CD4-positive, alpha-beta T cell treated with Interleukin-4 for 4 hours (primary cell): ENCODE results near the gene NPPB.

ENCODE experiments used
- DNase-seq: peaks from one replicate; pipeline ENCODE4 v3.0.0-alpha.2; 2020

The NPPB gene

DNA sequence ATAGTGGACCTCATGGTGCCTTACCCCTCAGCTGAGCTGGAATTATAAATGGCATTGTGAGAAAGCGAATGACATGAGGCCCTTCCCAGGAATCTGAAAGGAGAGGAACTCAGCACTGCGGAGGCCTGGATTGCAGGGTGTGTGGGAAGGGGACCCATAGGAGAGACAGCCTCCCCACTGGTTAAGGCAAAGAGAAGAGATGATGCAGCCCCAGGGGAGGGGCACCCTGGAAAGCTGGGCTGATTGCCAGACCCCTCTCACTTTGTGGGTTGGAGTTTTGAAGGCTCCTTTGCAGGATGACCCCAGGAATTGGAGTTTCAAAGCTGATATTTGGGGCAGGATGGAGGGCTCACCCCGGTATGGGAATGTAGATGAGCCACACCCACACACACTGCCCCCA, 2.0 kb downstream of the NPPB start:
- DNase-seq = no peak

DNA sequence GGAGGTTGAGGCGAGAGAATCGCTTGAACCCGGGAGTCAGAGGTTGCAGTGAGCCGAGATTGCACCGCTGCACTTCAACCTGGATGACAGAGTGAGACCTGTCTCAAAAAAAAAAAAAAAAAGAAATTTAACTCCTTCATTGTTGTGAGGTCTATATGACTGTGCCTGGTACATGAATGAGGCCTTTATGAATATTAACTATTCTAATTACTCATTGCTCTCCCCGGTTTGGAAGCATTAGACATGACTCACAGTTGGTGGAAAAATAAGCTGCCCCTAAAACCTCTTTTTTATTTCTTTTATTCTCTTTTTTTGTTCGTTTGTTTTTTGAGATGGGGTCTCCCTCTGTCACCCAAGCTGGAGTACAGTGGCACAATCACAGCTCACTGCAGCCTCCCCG, 3.3 kb downstream of the NPPB start:
- no peak for DNase-seq

DNA sequence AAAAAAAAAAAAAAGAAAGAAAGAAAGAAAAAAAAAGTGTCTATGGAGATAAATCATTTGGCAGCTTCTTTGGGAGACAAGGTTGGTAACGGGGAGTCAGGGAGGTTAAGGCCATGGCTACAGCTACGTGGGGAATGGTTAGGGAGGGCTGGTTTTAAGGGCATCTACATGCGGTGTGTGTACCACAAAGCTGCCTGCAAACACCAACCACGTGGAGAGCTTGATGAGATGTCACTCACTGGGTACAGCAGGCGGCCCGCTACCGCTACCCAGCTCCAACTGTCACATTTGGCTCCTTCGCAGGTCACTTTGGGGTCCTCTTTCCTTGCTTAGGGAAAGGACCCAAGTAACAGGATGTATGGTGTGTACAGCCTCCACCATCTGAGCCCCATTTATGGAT, 4.2 kb downstream of the NPPB start:
- no peak for DNase-seq

DNA sequence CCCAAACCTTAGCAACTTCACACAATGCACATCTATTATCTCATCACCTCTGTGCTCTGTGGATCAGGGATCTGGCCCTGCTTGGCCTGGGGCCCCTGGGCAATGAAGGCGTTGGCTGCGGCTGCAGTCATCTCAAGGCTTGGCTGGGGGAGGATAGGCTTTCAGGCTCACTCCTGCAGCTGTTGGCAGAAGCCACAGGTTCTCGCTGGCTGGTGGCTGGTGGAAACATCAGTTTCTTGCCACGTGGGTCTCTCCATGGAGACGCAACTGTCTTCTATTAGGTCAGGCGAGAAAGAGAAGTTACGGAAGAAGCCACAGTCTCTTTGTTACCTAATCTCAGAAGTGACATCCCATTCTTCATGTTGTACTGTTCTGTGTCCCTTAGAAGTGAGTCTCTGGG, 7.6 kb downstream of the NPPB start:
- no peak for DNase-seq

DNA sequence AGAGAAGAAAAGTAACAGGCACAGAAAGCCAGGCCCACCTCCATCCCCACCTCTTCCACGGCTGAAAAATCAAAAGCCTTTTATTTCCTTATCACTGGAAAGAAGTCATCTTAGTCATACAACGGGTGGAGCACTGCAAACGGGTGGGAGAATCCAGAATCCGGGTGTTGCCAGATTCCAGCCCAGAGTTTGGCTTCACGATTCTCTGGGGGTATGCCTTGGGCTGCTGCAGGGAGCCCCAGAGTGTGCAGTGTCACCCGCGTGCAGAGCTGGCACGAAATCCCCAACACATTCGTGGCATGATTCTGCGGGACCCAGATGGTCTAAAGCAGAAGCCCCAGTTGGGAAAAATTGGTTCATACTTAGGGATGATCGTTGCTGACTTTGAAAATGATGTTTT, 8.6 kb downstream of the NPPB start:
- no peak for DNase-seq

DNA sequence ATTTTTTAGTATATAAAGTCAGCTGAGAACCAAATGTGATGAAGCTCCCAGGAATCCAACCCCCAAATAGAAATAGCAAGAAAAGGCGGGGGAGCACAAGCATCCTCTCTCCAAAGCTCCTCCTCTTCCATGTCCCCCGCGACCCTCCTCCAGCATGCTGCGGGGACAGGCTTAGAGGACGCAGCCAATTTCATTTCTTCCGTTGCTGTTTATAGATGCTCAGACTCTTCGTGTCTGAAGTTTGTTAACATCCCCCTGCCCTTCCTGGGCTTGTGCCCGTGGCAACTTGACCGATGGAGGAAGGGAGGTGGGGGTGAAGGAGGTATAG, 10.4 kb downstream of the NPPB start:
- DNase-seq = no peak

DNA sequence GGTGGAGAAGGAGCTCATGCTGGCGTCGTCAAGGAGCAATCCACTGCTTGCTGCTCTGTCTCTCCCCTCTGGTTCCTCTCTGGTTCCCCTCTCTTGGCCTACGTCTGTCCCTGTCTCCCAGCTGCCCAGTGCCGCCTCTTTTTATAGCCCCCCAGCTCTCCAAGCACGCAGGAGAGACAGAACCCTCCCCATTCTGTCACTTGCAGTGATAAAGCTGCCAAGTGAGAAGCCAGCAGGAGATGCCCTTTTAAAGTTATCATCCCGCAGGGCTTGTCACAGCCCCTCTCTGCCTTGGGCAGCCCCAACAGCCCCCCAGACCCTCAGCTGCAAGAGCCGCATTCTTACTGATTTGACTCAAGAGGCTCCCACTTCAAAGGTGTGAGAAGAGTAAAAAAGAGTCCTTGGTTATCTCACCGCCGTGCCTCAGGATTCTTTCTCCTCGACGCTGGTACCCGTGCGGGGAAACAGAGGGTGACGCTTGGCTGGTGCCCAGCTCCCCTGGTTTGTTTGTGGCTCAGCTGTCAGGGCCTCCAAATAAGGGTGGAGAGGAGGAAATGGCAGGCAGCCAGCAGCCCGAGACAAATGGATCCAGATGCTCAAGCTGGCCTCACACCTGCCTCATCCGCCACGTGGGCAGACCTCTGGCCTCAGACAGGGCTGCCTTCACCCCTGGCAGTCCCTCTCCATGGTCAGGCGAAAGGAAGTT, 10.9 kb downstream of the NPPB start, which contains the start of gene NPPA:
Gene NPPA (minus strand): TSS at position 117 of the 706 bp plus-strand sequence. CDS start 99 bp downstream, at position 18.
- no peak for DNase-seq

DNA sequence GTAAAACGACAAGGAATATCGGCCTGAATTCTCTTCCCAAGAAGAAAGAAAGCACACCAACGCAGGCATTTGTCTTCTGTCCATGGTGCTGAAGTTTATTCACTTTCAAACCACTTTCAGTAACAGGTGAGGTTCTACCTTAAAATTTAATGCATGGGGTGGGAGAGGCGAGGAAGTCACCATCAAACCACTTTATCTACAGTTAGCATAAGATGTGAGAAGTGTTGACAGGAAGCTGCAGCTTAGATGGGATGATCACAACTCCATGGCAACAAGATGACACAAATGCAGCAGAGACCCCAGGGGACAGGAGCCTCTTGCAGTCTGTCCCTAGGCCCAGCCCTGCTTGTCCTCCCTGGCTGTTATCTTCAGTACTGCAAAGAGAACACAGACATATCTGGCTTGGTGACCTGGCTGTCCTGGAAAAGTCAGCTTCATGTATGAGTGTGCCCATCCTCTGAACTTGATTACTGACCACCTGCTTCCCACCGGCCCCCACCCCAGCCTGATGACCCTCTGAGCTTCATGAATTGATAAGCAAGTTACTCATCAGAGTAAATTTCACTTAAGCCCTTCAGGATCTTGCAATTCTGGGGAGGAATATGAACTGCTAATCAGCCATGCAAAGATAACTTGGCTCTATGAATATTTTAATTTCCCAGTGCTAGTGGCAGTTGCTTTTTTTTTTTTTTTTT, 13.0 kb downstream of the NPPB start:
- DNase-seq = no peak

DNA sequence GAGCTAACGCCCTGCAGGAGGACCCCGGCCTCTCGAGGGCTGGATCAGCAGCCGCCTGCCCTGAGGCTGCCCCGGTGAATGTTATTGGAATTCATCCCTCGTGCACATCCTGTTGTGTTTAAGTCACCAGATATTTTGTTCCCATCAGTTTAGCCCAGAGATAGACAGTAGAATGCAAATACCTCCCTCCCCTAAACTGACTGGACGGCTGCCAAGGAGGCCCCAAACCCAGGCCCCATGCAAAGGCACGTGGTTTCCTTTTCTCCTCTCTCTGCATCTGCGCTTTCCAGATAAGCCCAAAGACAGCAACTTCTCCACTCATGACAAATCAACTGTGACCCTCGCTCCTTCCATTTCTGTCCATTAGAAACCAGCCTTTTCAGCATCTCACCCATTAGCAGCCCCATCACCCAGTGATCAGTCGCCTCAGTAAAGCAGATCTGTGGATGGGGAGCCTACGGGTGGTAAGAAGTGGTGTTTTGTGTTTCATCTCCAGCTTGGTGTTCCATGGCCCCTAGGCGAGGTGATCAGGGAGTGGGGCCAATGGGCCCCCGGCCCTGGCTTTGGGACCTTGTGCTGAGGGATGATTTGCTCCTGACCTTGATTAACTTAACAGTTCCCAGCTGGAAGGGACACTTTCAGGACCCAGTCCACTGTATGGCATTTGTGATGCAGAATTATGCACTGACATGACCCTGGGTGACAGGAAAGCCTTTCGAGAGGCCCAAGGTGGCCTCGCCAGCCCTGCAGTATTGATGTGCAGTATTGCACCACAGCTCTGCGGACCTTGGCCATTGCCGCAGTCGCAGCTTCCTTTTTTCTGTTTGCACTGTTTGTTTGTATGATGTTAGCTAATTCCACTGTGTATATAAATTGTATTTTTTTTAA, 16.3 kb downstream of the NPPB start:
- no peak for DNase-seq

DNA sequence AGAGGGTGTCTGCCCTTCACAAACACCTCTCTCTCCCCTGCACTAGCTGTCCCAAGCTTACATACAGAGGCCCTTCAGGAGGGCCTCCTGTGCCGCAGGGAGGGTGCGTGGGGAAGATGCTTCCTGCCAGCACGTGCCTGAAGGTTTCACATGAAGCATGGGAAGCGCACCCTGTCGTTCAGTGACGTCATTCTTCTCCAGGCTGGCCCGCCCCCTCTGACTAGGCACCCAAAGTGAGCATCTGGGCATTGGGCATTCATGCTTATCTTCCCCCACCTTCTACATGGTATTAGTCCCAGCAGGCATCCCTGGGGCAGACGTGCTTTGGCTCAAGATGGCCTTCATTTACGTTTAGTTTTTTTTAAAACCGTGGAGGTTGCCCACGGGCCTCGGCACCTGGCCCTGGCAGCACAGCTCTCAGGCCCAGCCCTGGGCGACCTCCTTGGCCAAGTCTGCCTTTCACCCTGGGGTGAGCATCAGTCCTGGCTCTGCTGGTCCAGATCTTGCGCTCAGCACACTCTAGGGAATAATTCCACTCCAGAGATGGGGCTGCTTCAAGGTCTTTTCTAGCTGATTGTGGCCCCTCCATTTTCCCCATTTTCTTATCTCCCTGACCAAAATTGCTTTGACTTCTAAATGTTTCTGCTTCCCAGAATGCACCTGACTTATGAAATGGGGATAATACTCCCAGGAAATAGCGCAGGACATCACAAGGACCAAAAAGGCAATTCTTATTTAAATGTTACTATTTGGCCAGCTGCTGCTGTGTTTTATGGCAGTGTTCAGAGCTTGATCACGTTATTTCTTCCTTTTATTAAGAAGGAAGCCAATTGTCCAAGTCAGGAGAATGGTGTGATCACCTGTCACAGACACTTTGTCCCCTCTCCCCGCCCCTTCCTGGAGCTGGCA, 17.2 kb downstream of the NPPB start:
- DNase-seq = no peak

DNA sequence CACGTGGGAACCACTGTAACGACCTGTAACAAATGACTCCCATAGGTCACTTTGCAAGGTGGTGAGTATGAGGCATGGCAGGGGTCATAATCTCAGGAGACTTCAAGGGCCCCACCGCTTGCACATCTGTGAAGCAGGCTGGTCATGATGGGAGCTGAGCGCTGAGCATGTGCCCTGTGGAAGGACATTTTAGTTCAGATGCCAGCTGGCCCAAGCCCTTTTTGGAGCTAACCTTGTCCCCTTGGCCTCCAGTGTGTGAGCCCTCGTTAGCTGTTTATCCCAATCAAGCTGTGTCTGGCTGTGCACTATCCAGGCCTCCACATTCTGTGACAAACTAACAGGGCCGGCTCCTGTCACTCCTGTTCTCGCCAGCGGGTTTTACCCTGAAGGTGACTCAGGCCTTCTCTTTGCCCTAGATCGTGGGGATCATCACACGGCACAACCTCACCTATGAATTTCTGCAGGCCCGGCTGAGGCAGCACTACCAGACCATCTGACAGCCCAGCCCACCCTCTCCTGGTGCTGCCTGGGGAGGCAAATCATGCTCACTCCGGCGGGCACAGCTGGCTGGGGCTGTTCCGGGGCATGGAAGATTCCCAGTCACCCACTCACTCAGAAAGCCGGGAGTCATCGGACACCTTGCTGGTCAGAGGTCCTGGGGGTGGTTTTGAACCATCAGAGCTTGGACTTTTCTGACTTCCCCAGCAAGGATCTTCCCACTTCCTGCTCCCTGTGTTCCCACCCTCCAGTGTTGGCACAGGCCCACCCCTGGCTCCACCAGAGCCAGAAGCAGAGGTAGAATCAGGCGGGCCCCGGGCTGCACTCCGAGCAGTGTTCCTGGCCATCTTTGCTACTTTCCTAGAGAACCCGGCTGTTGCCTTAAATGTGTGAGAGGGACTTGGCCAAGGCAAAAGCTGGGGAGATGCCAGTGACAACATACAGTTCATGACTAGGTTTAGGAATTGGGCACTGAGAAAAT, 18.7 kb downstream of the NPPB start:
- DNase-seq = no peak

DNA sequence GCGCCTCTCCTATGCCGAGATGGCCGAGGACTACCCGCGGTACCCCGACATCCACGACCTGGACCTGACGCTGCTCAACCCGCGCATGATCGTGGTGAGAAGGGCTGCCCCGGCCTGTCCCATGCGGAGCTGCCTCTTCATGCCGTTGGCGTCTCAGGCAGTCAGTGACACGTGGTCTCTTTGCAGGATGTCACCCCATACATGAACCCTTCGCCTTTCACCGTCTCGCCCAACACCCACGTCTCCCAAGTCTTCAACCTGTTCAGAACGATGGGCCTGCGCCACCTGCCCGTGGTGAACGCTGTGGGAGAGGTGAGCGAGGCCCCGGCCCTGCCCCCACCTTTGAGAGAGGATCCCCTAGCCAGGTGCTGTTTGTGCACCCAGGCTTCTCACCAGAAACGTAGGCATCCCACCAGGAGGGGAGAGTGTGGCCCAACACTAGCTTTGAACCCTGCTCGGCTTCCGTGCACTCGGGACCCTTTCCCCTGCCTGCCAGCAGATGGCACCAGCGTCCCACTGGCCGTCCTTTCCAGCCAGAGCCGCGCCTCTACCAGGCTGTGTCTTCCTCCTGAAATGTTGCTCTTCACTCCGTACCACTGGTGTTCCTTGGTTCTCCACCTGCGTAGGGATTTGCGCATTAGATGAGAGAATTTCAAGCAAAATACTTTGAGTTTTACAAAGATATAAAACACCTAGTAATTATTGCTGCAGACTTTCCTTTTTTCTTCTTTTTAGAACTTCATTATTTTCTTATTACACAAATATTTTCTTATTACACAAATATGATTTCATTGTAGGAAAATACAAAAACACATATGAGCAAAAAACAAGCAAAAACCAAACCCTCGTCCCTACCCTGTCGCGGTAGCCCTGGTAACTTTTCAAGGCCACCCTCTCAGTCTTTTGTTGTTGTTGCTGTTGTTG, 20.1 kb downstream of the NPPB start:
- peak; percentile 61 for DNase-seq

DNA sequence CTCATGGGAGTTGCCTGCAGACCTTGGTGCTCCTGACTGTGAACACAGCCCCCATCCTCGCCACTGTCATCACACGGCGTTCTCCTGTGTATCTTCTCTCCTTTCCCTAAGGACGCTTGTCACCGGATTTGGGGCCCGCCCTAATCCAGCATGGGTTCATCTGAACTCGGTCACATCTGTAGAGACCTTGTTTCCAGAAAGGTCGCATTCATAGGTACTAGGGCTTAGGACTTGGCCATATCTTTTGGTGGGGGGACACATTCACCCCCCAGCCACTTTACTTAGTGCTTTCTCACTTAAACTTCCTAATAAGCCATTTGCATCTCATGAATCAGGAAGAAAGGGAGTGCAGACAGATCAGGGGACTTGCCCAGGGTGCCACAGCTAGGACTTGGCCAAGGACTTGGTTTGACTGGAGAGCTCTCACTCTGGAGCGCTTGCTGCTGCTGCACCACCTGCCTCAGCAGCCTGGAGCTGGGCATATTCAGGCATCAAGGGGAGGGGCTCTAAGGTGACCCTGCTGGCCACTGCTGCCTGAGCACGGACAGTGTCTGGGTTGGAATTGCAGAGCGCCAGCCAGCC, 20.9 kb downstream of the NPPB start:
- no peak for DNase-seq

DNA sequence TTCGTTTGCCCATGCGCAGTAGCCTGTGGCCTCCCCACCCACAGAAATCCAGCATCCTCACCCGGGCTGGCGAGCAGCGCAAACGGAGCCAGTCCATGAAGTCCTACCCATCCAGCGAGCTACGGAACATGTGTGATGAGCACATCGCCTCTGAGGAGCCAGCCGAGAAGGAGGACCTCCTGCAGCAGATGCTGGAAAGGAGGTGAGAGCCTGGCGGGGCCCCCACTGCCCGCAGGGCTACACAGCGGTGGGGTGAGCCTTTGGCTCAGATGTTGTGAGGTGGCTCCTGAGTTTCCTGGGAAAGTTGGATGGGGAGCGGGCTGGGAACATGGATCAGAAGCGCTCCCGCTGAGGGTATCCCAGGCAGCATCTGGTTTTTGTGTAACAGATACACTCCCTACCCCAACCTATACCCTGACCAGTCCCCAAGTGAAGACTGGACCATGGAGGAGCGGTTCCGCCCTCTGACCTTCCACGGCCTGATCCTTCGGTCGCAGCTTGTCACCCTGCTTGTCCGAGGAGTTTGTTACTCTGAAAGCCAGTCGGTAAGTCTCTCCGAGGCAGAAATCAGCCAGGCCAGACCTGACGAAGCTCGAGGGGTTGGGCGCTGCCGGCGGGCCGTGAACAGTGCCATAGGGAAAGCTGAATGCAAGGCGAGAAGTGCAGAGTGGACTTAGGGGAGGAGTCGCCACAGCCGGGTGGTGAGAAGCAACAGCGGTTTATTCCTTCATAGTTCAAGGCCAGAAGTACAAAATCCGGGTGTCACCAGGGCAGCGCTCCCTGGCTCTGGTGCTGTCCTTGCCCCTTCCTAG, 21.6 kb downstream of the NPPB start:
- DNase-seq = no peak

DNA sequence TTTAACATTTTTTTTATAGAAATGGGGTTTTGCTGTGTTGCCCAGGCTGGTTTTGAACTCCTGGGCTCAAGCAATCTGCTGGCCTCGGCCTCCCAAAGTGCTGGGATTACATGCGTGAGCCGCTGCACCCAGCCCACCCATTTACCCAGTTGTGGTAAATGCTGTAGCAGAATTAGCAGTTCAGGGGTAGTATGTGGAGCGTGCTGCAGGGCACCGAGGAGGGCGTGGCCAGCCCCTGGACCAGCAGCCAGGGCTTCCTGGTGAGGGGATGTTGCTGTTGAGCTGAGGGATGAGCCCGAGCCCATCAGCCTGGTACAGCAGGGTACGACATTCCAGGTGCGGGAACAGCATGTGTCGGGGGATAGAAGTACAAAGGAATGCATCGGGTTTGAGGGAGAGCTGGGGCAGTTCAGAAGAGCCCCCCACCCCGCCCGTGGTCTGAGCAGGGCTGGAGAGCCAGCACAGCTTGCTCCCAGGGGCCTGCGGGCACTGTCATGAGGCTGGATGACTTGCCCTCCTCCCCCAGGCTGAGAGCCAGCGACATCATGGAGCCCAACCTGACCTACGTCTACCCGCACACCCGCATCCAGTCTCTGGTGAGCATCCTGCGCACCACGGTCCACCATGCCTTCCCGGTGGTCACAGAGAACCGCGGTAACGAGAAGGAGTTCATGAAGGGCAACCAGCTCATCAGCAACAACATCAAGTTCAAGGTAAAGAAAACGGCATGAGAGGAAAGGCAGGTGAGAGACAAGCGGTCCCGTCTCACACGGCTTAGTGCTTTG, 23.1 kb downstream of the NPPB start:
- no peak for DNase-seq

DNA sequence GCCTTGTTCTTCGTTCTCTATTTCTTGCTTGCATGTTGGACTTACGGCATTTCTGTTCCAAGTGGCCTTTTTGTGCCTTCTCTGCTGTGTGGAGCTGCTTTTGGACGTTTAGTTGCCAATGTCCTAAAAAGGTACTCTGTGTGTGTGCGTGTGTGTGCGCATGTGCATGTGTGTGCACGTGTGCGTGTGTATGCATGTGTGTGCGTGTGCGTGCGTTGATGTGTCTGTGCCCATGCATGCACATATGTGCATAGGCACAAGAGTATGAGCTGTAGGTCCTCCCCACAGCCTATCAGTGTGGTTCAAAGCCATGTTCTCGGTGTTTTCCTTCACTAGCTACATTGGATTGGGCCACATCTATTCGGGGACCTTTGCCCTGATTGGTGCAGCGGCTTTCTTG, 24.8 kb downstream of the NPPB start:
- no peak for DNase-seq

DNA sequence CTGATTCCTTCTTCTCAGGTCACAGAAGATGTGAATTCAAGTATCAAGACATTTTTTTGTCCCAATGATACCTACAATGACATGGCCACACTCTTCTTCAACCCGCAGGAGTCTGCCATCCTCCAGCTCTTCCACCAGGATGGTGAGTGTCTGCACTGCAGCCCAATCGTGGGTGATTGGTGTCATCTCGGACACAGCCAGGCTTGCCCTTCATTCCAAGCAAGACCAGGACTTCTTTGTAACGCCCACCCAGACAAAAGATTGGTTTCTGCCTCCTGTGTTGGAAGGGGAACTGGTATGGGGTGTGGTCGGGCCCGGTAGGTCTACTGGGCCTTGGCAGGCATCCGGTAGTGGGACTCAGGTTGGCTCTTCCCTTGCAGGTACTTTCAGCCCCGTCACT, 25.2 kb downstream of the NPPB start:
- DNase-seq = no peak
